ENCODE measurements around the gene KATNAL1. TPM values are rescaled to one million over a fixed set of nuclear protein-coding genes. Genes with fewer than 3 reads are reported as not detected.

Gene KATNAL1
- total and polyA plus RNA-seq, 2 of the 4 experiments (the other 2 are of a cell fraction): 6.9 to 16.8 TPM

GRCh38 chr13:30290812-30291436 is 16.4 kb downstream of the KATNAL1 start:
- Histone ChIP-seq H3K36me3 (ENCODE audit: control insufficient read depth, insufficient read depth, low read length) (no peaks in the 10 kb centered on the region), H3K23ac (ENCODE audit: low read depth, low read length) (peak overlapping the region; percentile 1; the same call in 1 of the 2 replicates), H2BK20ac (ENCODE audit: low read depth, low read length) (no peak overlapping the region), H3K4me3 (ENCODE audit: insufficient read depth, low read depth, low read length) (no peak overlapping the region), H3K56ac (ENCODE audit: extremely low read depth, insufficient read depth, low read length) (no peak overlapping the region), H3K9ac (ENCODE audit: low read depth, low read length) (no peak overlapping the region), H3K27ac (ENCODE audit: insufficient read depth, low read length) (no peak overlapping the region), H3K9me3 (ENCODE audit: control insufficient read depth, insufficient read depth, low read length) (no peaks in the 10 kb centered on the region), H3K27me3 (ENCODE audit: control insufficient read depth, insufficient read depth, low read length) (no peaks in the 10 kb centered on the region), H3K79me1 (ENCODE audit: low read depth in 1 of 2, low read length in 2 of 2) (peaks cover 49 to 72% of the 10 kb centered on the region in 2 experiments), H3K4me1 (ENCODE audit: control insufficient read depth, insufficient read depth, low read length) (peaks cover 3% of the 10 kb centered on the region), H4K8ac (ENCODE audit: low read depth in 2 of 2, low read length in 2 of 2) (no peak overlapping the region), H2BK15ac (ENCODE audit: low read depth, low read length) (no peak overlapping the region), H4K5ac (ENCODE audit: low read depth, low read length) (no peak overlapping the region), H2AFZ (replicated peaks; ENCODE audit: low read length, poor library complexity) (no peak overlapping the region), H4K20me1 (ENCODE audit: insufficient read depth, low read length) (peaks cover 42% of the 10 kb centered on the region), H4K91ac (ENCODE audit: insufficient read depth, low read depth, low read length) (no peak overlapping the region), H3K4me2 (ENCODE audit: low read depth, low read length) (no peak overlapping the region), H3K9me1 (ENCODE audit: insufficient read depth, low read length) (peaks cover 2% of the 10 kb centered on the region), H2AK9ac (replicated peaks; ENCODE audit: low read depth, low read length, poor library complexity) (no peak overlapping the region), H3K4ac (ENCODE audit: low read depth, low read length) (no peak overlapping the region), H2BK120ac (ENCODE audit: low read depth, low read length) (no peak overlapping the region), H2BK5ac (ENCODE audit: low read depth, low read length, poor library complexity, severe bottlenecking) (no peak overlapping the region), H2AK5ac (ENCODE audit: low read depth, low read length) (no peak overlapping the region), H3K14ac (replicated peaks; ENCODE audit: low read depth, low read length) (no peak overlapping the region), H3K18ac (ENCODE audit: low read depth, low read length) (no peak overlapping the region)
- ATAC-seq (ENCODE audit: low read depth) (no peak), DNase-seq (no peak)
- intact Hi-C loops (cut with micrococcal nuclease): no loop called here
- ChIA-PET POLR2A (ENCODE audit: unreplicated experiment) (no interaction called here), CTCF (interaction anchor here (0.6 to 0.7 kb wide), 2 partner anchors 115 to 153 kb away, joined by 3 read pairs; no protein-coding TSS in a partner anchor)
- no TSS peak for BruUV-seq (replicated peaks)
- TF ChIP-seq CTCF (conservative IDR thresholded peaks at IDR 0.05; ENCODE audit: low read depth, low read length): no peak
- TF ChIP-seq RFX5 (IDR thresholded peaks at IDR 0.05; ENCODE audit: low read depth, low read length): no peak
- TF ChIP-seq MXI1 (IDR thresholded peaks at IDR 0.05; ENCODE audit: borderline replicate concordance, low read depth, low read length): no peak
- TF ChIP-seq RCOR1 (IDR thresholded peaks at IDR 0.05; ENCODE audit: insufficient replicate concordance, low read length): no peak
- no peak for TF ChIP-seq RAD21 (IDR thresholded peaks at IDR 0.05; ENCODE audit: low read length)
- no peak for TF ChIP-seq USF2 (IDR thresholded peaks at IDR 0.05; ENCODE audit: low read depth, low read length)
- TF ChIP-seq MAFK (IDR thresholded peaks at IDR 0.05; ENCODE audit: low read depth, low read length): no peak
- TF ChIP-seq NFE2L2 (IDR thresholded peaks at IDR 0.05; ENCODE audit: low read depth, low read length): no peak
- no peak for TF ChIP-seq POLR2A (IDR thresholded peaks at IDR 0.05; ENCODE audit: low read depth, low read length)
- in situ Hi-C loops (cut with MboI; ENCODE audit: low sequenced_read_pairs): no loop called here
- WGBS, 2 experiments (ENCODE audit: extremely low coverage in 2 of 2, insufficient read length in 1 of 2): no CpG with 5 or more reads among the region's 4 CpGs
- dilution Hi-C loops (cut with HindIII; ENCODE audit: low sequenced_read_pairs, unreplicated experiment): no loop called here

Measured in IMR-90 (cell line).